ENCODE data around the gene PTS.

The PTS gene

DNA sequence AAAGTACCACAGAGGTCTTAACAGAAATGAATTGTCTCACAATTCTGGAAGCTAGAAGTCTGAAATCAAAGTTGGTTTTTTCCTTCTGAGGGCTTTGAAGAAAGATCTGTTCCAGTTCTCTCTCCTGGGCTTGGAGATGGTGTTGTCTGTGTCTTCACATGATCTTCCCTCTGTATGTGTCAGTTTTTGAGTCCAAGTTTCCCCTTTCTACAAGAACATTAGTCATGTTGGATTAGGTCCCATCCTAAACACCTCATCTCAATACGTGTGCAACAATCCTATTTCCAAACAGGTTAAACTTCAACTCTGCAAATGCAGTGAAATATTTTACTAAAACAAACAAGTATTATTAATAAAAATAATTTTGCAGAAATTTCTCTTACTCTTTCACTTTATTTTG lies 3.1 kb upstream of the PTS start:
- no peak for DNase-seq

GRCh38 chr11:112223754-112224532 lies 2.3 kb upstream of the PTS start:
- DNase-seq, result no peak

DNA sequence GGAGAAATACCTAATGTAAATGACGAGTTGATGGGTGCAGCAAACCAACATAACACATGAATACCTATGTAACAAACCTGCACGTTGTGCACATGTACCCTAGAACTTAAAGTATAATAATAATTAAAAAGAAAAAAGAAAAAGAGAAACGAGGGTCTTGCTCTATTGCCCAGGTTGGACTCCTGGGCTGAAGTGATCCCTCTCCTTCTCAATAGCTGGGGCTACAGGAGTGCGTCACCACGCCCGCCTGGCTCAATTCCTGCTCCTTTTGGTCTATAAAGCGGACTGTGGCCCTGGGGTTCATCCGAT lies 521 bp upstream of the PTS start:
- no peak for DNase-seq

- no peak for DNase-seq
Observed at GRCh38 chr11:112226831-112227401, 688 bp downstream of the PTS start.

DNA sequence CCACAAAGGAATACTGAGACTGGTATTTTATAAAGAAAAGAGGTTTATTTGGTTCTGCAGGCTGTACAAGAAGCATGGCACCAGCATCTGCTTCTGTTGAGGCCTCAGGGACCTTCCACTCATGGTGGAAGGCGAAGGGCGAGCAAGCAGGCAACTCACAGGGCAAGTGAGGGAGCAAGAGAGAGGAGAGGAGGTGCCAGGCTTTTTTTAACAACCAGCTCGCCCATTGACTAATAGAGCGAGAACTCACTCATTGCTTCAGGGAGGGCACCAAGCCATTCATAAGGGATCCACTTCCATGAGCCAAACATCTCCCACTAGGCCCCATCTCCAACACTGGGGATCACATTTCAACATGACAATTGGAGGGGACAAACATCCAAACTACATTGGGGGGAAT lies 1.2 kb downstream of the PTS start:
- no peak for DNase-seq

DNA sequence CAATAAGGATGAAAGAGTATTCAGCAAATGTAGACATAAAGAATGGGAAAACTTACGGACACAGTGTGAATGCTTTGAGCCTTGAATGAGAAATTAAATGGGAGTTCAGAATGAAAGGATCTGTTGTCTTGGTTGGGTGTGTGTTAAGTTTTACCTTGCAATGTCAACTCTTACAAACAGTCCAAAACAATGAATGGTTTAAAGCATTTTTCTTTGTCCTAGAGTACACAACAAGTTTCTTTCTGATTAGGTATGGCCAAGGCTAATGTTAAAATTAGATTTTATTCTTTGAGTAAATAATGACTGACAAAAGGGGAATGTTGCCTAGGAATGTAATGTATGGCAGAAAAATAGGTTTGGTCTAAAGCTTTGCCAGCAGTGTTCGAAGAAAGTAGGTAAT lies 2.5 kb downstream of the PTS start:
- no peak for DNase-seq

- no peak for DNase-seq
Observed at GRCh38 chr11:112229159-112229558, 2.9 kb downstream of the PTS start.

DNA sequence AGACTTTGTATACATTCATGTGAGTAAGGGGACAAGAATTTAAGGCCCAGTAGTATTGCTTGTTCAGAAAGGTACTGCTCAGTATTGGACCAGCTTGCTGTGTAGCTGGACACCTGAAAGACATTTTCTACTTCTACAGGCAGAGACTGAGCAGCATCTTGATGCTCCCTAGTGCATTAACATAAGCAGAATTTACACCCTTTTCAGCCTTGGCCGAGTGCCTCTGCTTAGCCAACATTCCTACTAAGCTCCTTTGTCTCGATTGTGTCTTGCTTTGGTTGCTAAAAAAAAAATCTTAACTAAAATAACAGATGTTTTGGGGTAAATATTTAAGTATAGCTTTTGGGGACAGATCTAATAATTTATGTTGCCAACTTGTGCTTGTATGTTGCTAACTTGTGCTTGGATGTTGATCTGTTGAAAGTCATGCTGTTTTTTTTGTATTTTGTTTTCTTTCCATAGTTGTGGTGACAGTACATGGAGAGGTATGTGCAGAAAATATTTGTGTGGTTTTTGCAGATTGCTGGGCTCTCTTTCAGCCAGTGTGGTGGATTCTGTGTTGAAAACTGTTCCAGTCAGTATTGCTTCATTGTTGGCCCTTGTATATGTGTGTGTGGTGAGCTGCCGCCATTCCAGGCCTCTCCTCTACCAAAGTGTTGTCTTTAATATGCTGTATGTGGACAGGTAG lies 3.7 kb downstream of the PTS start:
- no peak for DNase-seq

DNA sequence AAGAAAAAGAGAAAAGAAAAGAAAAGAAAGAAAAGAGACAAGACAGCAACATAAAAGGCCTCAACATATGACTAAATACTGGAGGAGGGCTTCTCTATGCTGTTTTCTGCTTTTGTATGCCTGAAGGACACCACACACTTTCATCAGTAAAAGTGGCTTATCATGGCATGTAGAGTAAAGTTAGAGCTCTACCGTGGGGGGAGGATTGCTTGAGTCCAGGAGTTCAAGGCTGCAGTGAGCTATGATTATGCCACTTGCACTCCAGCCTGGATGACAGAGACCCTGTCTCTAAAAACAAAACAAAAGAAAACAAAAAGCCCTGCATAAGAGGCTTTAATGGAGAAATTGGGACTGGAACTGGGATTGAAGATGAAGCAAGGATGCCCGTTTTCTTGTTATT lies 5.7 kb downstream of the PTS start:
- DNase-seq, result no peak

GRCh38 chr11:112235750-112236390 lies 9.6 kb downstream of the PTS start:
- DNase-seq, result no peak

DNA sequence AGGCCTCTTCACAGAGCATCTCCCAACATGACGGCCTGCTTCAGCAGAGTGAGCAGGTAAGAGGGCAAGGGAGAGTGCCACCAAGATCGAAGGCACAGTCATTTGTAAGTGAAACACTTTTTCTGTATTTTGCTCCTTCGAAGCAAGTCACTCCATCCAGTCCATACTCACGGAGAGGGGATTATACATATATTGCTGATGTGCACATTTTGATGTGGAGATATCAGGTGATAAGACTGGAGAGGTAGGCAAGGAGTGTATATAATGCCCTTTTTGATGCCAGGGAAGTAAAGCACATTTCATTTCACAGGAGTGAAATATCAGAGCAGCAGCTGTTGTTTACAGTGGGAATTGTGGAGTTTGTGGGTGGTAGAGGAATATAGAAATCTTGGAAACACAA lies 11.2 kb downstream of the PTS start:
- DNase-seq, result no peak

DNA sequence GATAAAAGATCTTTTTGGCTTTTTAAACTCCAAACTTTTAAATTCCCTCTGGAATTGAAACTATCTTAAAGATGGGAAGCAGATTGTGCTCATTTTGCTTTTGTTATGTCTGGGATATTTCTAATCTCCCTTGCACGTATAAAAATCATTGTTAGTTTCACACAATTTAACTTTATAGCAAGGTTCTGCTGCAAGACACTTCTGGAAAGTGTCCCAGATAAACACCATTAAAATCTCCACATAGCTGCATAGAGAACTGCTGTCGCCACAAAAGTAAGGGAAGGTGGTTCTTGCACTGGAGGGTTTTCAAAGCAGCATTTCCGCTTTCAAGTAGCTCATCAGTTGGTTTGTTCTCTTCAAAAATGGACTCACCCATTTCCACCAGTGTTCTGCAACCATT lies 11.8 kb downstream of the PTS start:
- no peak for DNase-seq

- no peak for DNase-seq
Observed at GRCh38 chr11:112241486-112241885, 15.3 kb downstream of the PTS start.

DNA sequence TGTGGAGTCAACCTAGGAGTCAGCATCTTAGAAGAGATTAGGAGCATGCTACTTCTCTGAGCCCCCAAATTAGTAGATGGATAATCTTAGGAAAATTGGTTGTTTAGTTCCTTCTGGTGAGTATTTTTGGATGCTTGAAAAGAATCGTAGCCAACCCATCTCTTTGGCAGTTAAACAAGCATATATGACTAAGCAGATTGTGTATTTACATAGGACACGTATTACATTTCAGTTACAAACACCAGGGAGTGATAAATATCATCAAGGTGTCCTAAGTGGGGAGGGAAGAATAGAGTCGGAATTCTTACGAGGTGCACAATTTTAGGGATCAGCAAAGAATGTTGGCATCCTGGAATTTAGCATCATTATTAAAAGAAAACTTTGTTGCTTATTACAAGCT lies 21.0 kb downstream of the PTS start:
- DNase-seq, result no peak

DNA sequence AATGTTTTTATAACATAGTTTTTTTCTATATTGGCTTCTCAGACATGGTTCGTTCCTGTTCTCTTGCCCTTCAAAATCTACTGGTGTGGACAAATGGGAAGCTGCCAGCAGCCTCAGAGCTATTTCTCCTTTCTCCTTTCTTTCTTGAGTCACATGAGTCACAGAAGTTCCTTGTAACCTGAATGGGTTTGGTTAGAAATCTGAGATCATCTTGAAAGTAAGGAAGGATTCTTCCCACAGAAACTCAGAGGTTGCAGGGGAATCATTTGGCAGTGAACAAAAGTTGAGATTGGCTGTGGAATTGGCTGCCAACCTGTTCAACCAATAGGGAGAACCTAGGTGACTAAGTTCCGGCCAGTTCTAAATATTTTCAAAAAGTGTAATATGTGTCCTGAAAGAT lies 22.0 kb downstream of the PTS start:
- DNase-seq, result no peak

DNA sequence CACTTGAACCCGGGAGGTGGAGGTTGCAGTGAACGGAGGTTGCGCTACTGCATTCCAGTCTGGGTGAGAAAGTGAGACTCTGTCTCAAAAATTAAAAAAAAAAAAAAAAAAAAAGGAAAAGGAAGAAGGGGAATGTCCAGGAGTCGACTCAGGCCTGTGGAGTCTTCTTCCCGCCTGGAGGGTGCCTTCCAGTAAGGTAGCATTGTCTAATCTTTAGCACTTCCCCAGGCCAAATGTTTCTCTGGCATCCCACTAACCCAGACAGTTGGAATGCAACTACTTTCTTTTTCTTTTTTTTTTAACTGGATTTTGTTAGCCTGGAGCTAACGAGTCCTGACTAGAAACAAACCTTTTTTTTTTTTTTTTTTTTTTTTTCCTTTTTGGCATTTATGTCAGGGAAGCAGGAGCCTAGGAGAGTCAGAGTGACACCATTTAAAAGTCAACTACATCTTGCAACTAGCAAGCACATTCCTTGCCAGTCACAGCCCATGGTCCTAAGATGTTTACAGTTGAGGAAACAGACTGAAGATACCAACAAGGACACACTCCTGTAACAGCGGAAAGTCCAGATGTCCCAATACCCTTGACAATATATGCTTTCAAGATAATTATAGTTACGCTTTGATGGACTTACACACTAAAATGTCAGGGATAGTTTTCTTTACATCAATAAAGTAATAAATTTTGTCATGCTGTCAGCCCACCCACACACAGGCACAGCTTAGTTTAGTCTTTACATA lies 23.8 kb downstream of the PTS start:
- no peak for DNase-seq

- DNase-seq, result no peak
Observed at GRCh38 chr11:112253605-112254242, 27.5 kb downstream of the PTS start.

GRCh38 chr11:112255067-112255720 lies 29.0 kb downstream of the PTS start:
- no peak for DNase-seq

GRCh38 chr11:112260490-112260889 lies 34.3 kb downstream of the PTS start, which contains the start of gene PLET1:
Gene PLET1, minus strand, starts transcription at chr11:112260860. Its CDS starts 271 bp downstream, at chr11:112260589.
- no peak for DNase-seq

- DNase-seq, result no peak
Observed at GRCh38 chr11:112265659-112266409, 39.6 kb downstream of the PTS start.

DNA sequence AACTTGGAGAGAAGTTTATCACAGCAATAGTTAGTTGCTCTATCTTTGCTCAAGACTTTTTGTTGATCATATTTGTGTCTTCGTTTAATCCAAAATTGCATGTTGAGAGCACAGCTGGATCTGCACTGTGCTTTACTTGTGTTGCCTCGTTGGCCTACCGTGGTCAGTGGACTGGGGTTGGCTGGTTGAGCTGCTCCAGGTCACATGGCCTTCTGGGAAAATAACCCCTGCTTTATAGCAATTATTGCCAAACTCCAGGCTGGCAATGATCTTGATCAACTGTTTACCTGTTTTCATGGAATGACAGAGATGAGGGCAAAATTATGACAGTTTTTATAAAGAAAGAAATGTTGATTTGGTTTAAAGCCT lies 40.2 kb downstream of the PTS start:
- no peak for DNase-seq

Measured in NCI-H510A (cell line).